ENCODE measurements around the gene NFAT5. TPM values are rescaled to one million over a fixed set of nuclear protein-coding genes. Genes with fewer than 3 reads are reported as not detected.

Gene NFAT5
- total and polyA plus RNA-seq, 9 of the 15 experiments (the other 6 are each of a cell fraction or from before 2014, with no cell fraction given): 0.78 to 20.5 (median 12.4) TPM

DNA sequence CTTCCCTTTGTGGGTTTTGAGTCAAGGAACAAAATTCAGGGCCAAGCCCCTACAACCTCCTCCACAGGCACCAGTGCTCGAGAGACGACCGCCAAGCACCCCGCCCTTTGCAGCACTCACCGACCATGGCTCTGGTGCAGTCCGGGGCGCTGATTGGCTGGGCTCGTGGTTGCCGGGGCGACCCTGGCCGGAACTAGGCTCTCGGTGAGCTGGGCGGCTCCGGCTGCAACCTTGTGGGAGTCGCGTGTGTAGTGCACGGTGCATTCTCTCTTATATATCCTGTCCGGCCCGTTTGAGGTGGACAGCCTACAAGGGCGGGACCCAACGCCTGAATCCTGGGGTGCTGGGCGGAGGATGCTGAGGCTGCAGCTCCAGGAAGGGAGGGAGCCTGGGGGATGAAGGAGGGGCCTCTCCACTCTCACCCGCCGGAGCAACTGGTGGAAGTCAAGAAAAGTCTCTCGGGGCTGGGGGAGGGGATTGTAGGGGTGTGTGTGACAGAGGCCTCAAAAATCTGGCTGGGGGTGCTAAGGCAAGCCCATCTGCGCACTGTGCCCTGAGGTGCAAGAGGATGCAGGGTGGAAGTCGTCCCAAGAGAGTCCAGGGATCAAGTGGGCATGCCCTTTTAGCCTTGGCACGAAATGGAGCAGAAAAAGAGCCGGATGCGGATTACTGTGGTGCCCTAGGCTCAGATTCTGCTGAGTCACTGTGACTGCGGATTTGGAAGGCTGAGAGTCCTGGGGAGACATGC lies 160.7 kb downstream of the NFAT5 start, which contains the start of gene NQO1 (continued):
- peak; percentile 24; the same call in 1 of the 2 replicates for TF ChIP-seq ZNF592 (IDR thresholded peaks at IDR 0.05)
- TF ChIP-seq SIRT6 (IDR thresholded peaks at IDR 0.05; ENCODE audit: low read depth, low read length): no peak
- TF ChIP-seq JUND (IDR thresholded peaks at IDR 0.05; ENCODE audit: borderline replicate concordance, low read depth, low read length): peak; percentile 50; the same call in 1 of the 2 replicates
- TF ChIP-seq JUND (tag; IDR thresholded peaks at IDR 0.05; ENCODE audit: borderline replicate concordance, low read depth, low read length): no peak; the same call in 2 of the 3 replicates
- TF ChIP-seq RFX5 (IDR thresholded peaks at IDR 0.05; ENCODE audit: low read depth, low read length): no peak; the same call in 1 of the 2 replicates
- TF ChIP-seq SMAD1 (IDR thresholded peaks at IDR 0.05; ENCODE audit: low read depth, low read length, partially characterized antibody): peak; percentile 55
- TF ChIP-seq MECOM (CRISPR knock-in tag; IDR thresholded peaks at IDR 0.05): no peak
- no peak for TF ChIP-seq ZNF217 (CRISPR knock-in tag; IDR thresholded peaks at IDR 0.05)
- TF ChIP-seq SAFB (IDR thresholded peaks at IDR 0.05; ENCODE audit: borderline replicate concordance, low read depth, low read length): no peak
- TF ChIP-seq ASH1L (IDR thresholded peaks at IDR 0.05; ENCODE audit: borderline replicate concordance, low read depth, partially characterized antibody): no peak
- no peak for TF ChIP-seq ZNF143 (CRISPR knock-in tag; IDR thresholded peaks at IDR 0.05)
- no peak for TF ChIP-seq ZNF324 (CRISPR knock-in tag; IDR thresholded peaks at IDR 0.05)
- TF ChIP-seq POLR2G (IDR thresholded peaks at IDR 0.05; ENCODE audit: low read depth, low read length): peak; percentile 99
- peak; percentile 99 for TF ChIP-seq C11orf30 (IDR thresholded peaks at IDR 0.05; ENCODE audit: low read depth)
- no peak for TF ChIP-seq PHB2 (IDR thresholded peaks at IDR 0.05; ENCODE audit: low read depth)
- peak; percentile 57; the same call in 1 of the 2 replicates for TF ChIP-seq NCOA1 (IDR thresholded peaks at IDR 0.05; ENCODE audit: low read depth)
- TF ChIP-seq MCM5 (IDR thresholded peaks at IDR 0.05; ENCODE audit: low read depth): no peak
- no peak for TF ChIP-seq PBX2 (CRISPR knock-in tag; IDR thresholded peaks at IDR 0.05; ENCODE audit: low read depth)
- 0 out of 2 replicates have a peak, but pooled peaks have one; percentile 25 for TF ChIP-seq PBX2 (tag; conservative IDR thresholded peaks at IDR 0.05; ENCODE audit: low read depth)
- TF ChIP-seq ZNF766 (CRISPR knock-in tag; conservative IDR thresholded peaks at IDR 0.05): 0 out of 2 replicates have a peak, but pooled peaks have one; percentile 51

Measured in K562 (cell line).